Measurements from ENCODE around the gene EFTUD2. TPM values are rescaled to one million over a fixed set of nuclear protein-coding genes. Genes with fewer than 3 reads are reported as not detected.

Gene EFTUD2
- total RNA-seq, 1 experiment from 2014 or later, result 150 TPM

DNA sequence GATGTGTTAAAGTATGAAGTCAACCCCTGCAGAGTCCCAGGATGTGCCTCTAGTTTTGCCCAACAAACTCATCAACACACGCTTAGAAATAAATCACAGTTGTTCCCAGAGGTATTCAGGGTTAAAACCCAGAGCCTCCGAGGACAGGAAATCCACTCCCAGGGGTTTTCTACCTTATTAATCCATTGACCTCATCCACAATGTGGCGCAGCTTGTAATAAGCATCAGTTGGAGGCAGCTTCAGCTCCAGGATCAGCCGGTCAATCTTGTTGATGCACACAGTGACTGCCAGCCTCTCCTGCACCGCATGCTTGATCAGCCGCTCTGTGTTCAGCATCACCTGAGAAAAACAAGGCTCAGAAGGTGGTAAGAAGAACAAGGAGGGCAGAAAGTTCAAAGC is 23.5 kb downstream of the EFTUD2 start:
- H3K27ac ChIP-seq (ENCODE audit: low read depth, low read length), result no peak overlapping the region
- POLR2A ChIA-PET, result no interaction called here
- DNase-seq (ENCODE audit: low read depth, low spot score) (no peak), ATAC-seq (no peak)
- intact Hi-C loops (cut with micrococcal nuclease), result no loop called here
- H3K9me2 ChIP-seq (ENCODE audit: insufficient read depth), result no peaks in the 10 kb centered on the region
- H3K79me2 ChIP-seq (ENCODE audit: insufficient read depth, low read length), result peaks cover 19% of the 10 kb centered on the region
- TF ChIP-seq POLR2A (IDR thresholded peaks at IDR 0.05; ENCODE audit: borderline replicate concordance, extremely low read depth, insufficient read depth, insufficient read length) (no peak), ATF3 (IDR thresholded peaks at IDR 0.05) (no peak), FOSL1 (IDR thresholded peaks at IDR 0.05; ENCODE audit: low read depth) (no peak), RAD21 (IDR thresholded peaks at IDR 0.05; ENCODE audit: low read depth) (no peak), EZH2phosphoT487 (IDR thresholded peaks at IDR 0.05; ENCODE audit: borderline replicate concordance) (no peak), CTCF (IDR thresholded peaks at IDR 0.05 in 2 of 3, conservative IDR thresholded peaks at IDR 0.05 in 1 of 3; ENCODE audit: borderline replicate concordance in 1 of 3, insufficient read depth in 1 of 3, low read depth in 2 of 3, low read length in 2 of 3) (no peak), SIN3A (IDR thresholded peaks at IDR 0.05; ENCODE audit: low read depth) (no peak), JUND (IDR thresholded peaks at IDR 0.05) (no peak), MAX (IDR thresholded peaks at IDR 0.05) (no peak), ELF1 (IDR thresholded peaks at IDR 0.05; ENCODE audit: borderline replicate concordance, low read depth) (no peak), ZNF274 (IDR thresholded peaks at IDR 0.05; ENCODE audit: low read depth, low read length) (no peak), SP1 (IDR thresholded peaks at IDR 0.05; ENCODE audit: low read depth) (no peak), ZFX (IDR thresholded peaks at IDR 0.05) (no peak), EGR1 (IDR thresholded peaks at IDR 0.05; ENCODE audit: low read depth) (no peak), SRF (IDR thresholded peaks at IDR 0.05; ENCODE audit: low read depth) (no peak), EZH2 (IDR thresholded peaks at IDR 0.05) (no peak), YY1 (IDR thresholded peaks at IDR 0.05; ENCODE audit: extremely low read depth, insufficient replicate concordance, low read depth, low read length) (no peak), CEBPB (IDR thresholded peaks at IDR 0.05; ENCODE audit: low read depth) (no peak), POLR2AphosphoS5 (IDR thresholded peaks at IDR 0.05; ENCODE audit: low read depth, low read length) (no peak)
- TF ChIP-seq, protein P1, sequence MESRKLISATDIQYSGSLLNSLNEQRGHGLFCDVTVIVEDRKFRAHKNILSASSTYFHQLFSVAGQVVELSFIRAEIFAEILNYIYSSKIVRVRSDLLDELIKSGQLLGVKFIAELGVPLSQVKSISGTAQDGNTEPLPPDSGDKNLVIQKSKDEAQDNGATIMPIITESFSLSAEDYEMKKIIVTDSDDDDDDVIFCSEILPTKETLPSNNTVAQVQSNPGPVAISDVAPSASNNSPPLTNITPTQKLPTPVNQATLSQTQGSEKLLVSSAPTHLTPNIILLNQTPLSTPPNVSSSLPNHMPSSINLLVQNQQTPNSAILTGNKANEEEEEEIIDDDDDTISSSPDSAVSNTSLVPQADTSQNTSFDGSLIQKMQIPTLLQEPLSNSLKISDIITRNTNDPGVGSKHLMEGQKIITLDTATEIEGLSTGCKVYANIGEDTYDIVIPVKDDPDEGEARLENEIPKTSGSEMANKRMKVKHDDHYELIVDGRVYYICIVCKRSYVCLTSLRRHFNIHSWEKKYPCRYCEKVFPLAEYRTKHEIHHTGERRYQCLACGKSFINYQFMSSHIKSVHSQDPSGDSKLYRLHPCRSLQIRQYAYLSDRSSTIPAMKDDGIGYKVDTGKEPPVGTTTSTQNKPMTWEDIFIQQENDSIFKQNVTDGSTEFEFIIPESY (IDR thresholded peaks at IDR 0.05; ENCODE audit: extremely low read depth, insufficient replicate concordance, low read length), result no peak
- RAD21 ChIA-PET (ENCODE audit: low non-redundant PET in 1 of 2, low total read pairs in 2 of 2, uncharacterized antibody in 2 of 2, unreplicated experiment in 2 of 2), result no interaction called here
- H3K4me3 ChIP-seq (replicated peaks in 1 of 2; ENCODE audit: low read depth in 1 of 2, low read length in 2 of 2), result no peak overlapping the region
- CTCF ChIA-PET, result interaction anchor here (0.9 kb wide), 1 partner anchor 100 kb away, joined by 3 read pairs; no protein-coding TSS in a partner anchor
- no peaks in the 10 kb centered on the region for H3K4me1 ChIP-seq (ENCODE audit: control insufficient read depth in 1 of 2, insufficient read depth in 2 of 2, low read length in 2 of 2)
- no peak overlapping the region for H2AFZ ChIP-seq (ENCODE audit: low read depth, low read length, poor library complexity, severe bottlenecking)
- no peaks in the 10 kb centered on the region for H4K20me1 ChIP-seq (ENCODE audit: insufficient read depth)
- no peak overlapping the region for H3K4me2 ChIP-seq (ENCODE audit: low read length)
- H3K9me3 ChIP-seq (ENCODE audit: control insufficient read depth in 1 of 2, insufficient read depth in 1 of 2, low read depth in 1 of 2, low read length in 2 of 2), result no peaks in the 10 kb centered on the region
- H3K27me3 ChIP-seq (ENCODE audit: insufficient read depth, low read length), result no peaks in the 10 kb centered on the region
- H3K9ac ChIP-seq (ENCODE audit: low read length), result no peak overlapping the region
- peaks cover 51 to 64% of the 10 kb centered on the region in 2 experiments; a peak in 3 of 4 replicates for H3K36me3 ChIP-seq (ENCODE audit: control insufficient read depth in 1 of 2, insufficient read depth in 2 of 2, low read length in 2 of 2)
- BruUV-seq (replicated peaks), result no TSS peak
